Activated naive CD4-positive, alpha-beta T cell treated with anti-CD3 and anti-CD28 coated beads for 36 hours (primary cell): Measurements from ENCODE around the gene JAZF1. TPM values are rescaled to one million over a fixed set of nuclear protein-coding genes. Genes with fewer than 3 reads are reported as not detected.
A peak's percentile ranks its signal among the peaks of the same experiment; 100 is the strongest.

Source experiments
- CTCF ChIA-PET: fragments of 350-600 bp; sonication (Branson Sonifier 250); formaldehyde crosslinking; loops from one replicate; lab custom pipeline; 2021; ENCODE audit warnings: antibody characterized with exemption; lab: Charles Lee
- DNase-seq: peaks from one replicate; pipeline ENCODE4 v3.0.0-alpha.2; 2020
- H3K27ac Mint-ChIP-seq: one replicate; pipeline ENCODE4 v1.8.0; 2021; ENCODE audit warnings: mild to moderate bottlenecking, mixed read lengths
- H3K27me3 Mint-ChIP-seq: one replicate; pipeline ENCODE4 v1.8.0; 2021; ENCODE audit warnings: low read depth, mixed read lengths
- H3K36me3 Mint-ChIP-seq: one replicate; pipeline ENCODE4 v1.8.0; 2021; ENCODE audit warnings: low read depth, mixed read lengths
- H3K4me1 Mint-ChIP-seq: one replicate; pipeline ENCODE4 v1.8.0; 2021; ENCODE audit warnings: low read depth, mixed read lengths
- H3K4me3 Mint-ChIP-seq: one replicate; pipeline ENCODE4 v1.8.0; 2021; ENCODE audit warnings: mild to moderate bottlenecking, moderate library complexity, mixed read lengths
- H3K9me3 Mint-ChIP-seq: one replicate; pipeline ENCODE4 v1.8.0; 2021; ENCODE audit warnings: mixed read lengths
- intact Hi-C: fragments of 100-400 bp; cut with micrococcal nuclease; formaldehyde crosslinking; loops from one replicate; pipeline ENCODE4 v1.15.1; 2023
- total RNA-seq, 2 experiments: library from RNA; stranded (reverse); gene quantifications; one replicate each; pipeline ENCODE4 v1.2.3, GENCODE V29; 2021

The JAZF1 gene
- total RNA-seq, 2 experiments from 2014 or later: 3.4 to 4.7 TPM

DNA sequence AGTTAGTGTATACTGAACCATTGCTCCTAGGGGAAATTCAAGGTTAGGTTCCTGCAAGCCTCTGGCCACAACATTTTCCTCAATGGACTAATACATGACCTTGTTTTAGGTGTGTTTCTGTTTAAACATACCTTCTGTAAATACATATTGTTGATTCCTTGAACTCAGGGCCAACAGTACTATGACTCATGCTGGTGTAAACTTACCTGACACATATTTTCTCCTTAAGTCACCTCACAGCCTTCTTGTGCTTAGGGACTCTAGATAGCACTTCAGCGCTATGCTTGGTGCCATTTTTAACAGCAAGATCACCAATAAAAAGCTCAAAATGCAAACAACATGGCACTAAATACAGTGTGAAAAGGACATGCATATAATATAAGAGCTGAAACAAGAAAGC is 264.2 kb downstream of the JAZF1 start:
- no peak for DNase-seq
- Mint-ChIP-seq H3K27ac (no peak overlapping the region), H3K36me3 (no peaks in the 10 kb centered on the region), H3K4me1 (peaks cover 4% of the 10 kb centered on the region), H3K27me3 (no peaks in the 10 kb centered on the region), H3K4me3 (no peak overlapping the region), H3K9me3 (peaks cover 1% of the 10 kb centered on the region)
- intact Hi-C loops: no loop called here
- CTCF ChIA-PET: no interaction called here

DNA sequence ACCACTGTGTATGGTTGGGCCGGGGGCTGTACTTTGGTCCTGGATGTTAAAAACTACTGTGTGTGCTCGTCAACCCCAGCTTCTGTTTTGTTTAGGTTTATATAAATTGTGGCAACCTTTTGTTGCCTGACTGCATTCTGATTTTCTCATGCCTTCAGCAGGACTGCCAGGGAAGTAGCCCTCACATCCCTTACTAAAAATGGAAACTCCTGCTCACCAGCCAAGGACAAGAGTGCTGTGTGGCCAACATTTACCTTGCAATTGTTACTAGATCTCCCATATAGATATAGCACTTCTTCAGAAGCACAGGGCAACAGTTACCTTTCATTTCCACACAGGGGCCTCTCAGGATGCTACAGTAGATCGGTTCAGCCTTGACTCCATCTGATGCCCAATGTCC is 266.2 kb downstream of the JAZF1 start:
- Mint-ChIP-seq H3K27me3 (no peaks in the 10 kb centered on the region), H3K4me1 (no peaks in the 10 kb centered on the region), H3K36me3 (no peaks in the 10 kb centered on the region), H3K27ac (no peak overlapping the region), H3K4me3 (no peak overlapping the region), H3K9me3 (peaks cover 1% of the 10 kb centered on the region)
- CTCF ChIA-PET: no interaction called here
- DNase-seq: no peak
- intact Hi-C loops: no loop called here

DNA sequence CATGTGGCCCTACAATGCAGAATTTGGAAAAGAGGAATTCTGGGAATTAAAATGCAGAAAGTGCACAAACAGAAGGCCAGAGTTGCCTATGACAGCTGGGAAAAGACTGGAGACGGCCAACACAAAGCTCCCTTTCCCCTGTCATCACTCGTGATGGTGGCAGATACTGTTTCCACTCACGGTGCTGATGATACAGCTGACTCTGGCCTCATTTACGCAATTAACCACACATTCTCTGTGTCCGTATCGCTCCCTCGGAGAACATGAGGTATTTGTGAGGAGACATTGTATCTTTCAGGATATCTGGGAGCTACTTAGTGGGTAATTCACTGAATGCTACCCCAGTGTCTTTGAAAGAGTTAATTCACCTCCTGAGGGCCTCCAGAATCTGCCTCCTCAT is 267.8 kb downstream of the JAZF1 start:
- Mint-ChIP-seq H3K9me3 (peaks cover 1% of the 10 kb centered on the region), H3K27ac (no peak overlapping the region), H3K27me3 (no peaks in the 10 kb centered on the region), H3K4me1 (no peaks in the 10 kb centered on the region), H3K36me3 (no peaks in the 10 kb centered on the region), H3K4me3 (no peak overlapping the region)
- no peak for DNase-seq
- intact Hi-C loops: no loop called here
- CTCF ChIA-PET: no interaction called here

DNA sequence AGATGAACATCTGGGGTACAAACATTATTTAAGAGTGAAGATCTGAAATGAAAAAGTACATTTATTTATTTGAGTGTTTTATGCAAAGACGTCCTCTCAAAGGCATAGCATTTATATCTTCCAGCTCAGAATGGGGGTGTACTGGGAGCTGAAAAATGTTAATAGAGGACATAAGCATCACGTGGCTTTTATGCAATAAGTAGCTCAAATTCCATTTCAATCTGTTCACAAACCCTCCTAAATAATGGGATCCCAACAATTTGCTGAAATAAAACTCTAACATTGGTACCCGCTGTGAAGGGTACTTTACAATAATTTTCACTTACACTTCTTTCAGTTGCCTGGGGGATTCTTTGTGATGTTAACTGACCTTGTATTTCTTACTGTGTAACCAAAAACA is 268.7 kb downstream of the JAZF1 start:
- CTCF ChIA-PET: interaction anchor here (0.9 to 1.2 kb wide), 3 partner anchors 16 to 108 kb away, joined by 3 read pairs; no protein-coding TSS in a partner anchor
- H3K27me3 Mint-ChIP-seq: no peaks in the 10 kb centered on the region

DNA sequence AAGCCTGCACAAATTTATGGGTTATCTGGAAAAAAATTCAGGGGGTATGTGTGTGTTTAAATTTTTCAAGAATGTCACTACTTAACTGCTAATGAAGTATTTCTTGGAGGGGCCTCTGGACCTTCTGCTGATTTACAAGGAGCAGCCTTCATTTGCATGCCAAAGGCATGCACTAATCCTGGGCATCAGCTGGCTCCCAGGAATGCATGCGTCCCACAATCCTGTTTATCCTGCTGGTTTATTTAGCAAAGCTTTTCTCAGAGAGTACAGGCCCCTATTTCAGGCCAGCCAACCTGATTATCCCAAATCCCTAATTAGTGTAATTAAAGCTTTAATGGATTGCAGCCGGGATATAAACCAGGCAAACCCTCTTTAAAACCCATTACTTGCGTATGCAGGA is 270.3 kb downstream of the JAZF1 start:
- no peaks in the 10 kb centered on the region for H3K9me3 Mint-ChIP-seq
- CTCF ChIA-PET: no interaction called here
- intact Hi-C loops: no loop called here

More for the DNA sequence above, 268.7 kb downstream of the JAZF1 start:
- Mint-ChIP-seq H3K27ac (no peak overlapping the region), H3K36me3 (no peaks in the 10 kb centered on the region), H3K4me1 (no peaks in the 10 kb centered on the region), H3K4me3 (no peak overlapping the region), H3K9me3 (peaks cover 1% of the 10 kb centered on the region)
- no peak for DNase-seq
- intact Hi-C loops: no loop called here

DNA sequence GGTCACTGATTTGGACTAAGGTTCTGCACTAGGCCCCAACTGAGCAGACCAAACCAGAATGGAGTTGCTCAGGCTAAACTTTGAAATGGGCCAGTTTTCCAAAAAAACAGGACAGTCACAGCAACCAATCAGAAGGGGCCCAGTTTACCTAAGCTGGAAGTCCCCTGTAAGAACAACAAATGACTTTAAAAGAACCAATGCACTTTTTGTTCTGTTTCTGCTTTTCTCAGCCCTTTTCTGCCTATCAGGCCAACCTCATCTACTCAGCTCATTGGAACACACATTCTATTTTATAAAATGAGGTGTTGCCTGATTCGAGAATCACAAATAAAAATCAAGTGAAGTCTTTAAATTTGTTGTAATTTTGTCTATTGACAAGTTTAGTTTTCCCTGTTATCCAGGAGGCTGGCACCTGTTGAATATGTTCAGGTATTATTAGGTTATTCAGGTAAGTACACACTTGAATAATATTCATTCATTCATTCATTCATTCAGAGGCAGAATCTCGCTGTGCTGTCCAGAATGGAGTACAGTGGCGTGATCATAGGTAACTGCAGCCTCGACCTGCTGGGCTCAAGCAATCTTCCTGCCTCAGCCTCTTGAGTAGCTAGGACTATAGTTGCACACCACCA is 271.9 kb downstream of the JAZF1 start:
- Mint-ChIP-seq H3K27ac (no peak overlapping the region), H3K9me3 (no peaks in the 10 kb centered on the region), H3K4me1 (no peaks in the 10 kb centered on the region), H3K36me3 (no peaks in the 10 kb centered on the region), H3K27me3 (no peaks in the 10 kb centered on the region), H3K4me3 (no peak overlapping the region)
- CTCF ChIA-PET: no interaction called here
- no peak for DNase-seq
- intact Hi-C loops: no loop called here

More for the DNA sequence above, 270.3 kb downstream of the JAZF1 start:
- H3K36me3 Mint-ChIP-seq: no peaks in the 10 kb centered on the region
- no peak overlapping the region for H3K4me3 Mint-ChIP-seq
- DNase-seq: no peak
- H3K4me1 Mint-ChIP-seq: no peaks in the 10 kb centered on the region
- no peaks in the 10 kb centered on the region for H3K27me3 Mint-ChIP-seq
- H3K27ac Mint-ChIP-seq: no peak overlapping the region

DNA sequence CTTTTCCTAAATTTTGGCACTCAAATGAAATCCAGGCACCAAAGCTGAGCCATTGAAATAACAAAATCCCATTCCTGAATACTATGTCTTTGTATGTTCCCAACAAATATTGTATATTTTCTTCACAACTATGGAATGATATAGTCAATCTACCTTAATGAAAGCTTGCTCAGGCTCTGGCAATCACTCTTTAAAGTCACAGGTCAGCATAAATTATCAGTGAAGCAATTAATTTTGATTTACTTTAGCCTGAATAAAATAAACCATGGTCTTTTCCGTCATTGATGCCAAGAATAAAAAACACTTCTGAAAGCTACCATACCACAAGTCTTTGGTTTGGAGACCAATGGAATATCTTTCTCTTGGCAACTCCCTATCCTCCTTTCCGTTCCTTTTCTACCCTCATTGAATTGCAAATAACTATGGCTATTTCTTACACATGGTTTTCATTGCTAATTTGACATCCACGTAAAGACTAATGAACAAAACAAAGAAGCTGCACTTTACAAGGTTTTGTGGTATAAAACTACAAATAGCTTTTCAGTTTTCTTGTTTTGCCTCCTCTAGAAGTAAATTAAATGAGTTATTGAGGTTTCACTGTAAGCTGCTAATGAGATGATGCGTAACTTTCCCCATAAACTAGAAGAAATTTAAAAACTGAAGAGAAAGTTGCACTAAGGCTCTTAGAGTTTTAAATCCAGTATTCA is 274.1 kb downstream of the JAZF1 start:
- Mint-ChIP-seq H3K9me3 (no peaks in the 10 kb centered on the region), H3K27ac (no peak overlapping the region), H3K27me3 (no peaks in the 10 kb centered on the region), H3K4me1 (peaks cover 2% of the 10 kb centered on the region), H3K36me3 (no peaks in the 10 kb centered on the region), H3K4me3 (no peak overlapping the region)
- no peak for DNase-seq
- intact Hi-C loops: no loop called here
- CTCF ChIA-PET: interaction anchor here (0.9 to 1.1 kb wide), 3 partner anchors 12 to 710 kb away, joined by 3 read pairs; no protein-coding TSS in a partner anchor

DNA sequence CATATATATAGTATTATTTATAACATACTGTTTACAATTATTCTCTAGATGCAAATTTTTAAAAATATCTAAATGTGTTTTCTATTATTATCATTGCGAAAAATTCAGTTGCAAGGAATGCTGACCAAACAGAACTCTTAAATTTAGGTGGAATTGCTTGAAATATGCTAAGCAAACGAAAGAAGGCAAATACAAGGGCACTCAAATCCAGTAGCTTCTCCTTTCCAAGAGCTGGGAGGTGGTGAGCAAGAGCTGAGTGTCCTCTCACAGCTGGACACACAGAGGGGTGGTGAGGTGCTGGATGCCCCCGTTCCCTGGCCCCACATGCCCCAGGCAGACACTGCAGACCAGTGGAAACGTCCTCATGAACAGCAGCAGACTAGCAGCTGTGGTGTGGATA is 274.6 kb downstream of the JAZF1 start:
- H3K4me1 Mint-ChIP-seq: peaks cover 8% of the 10 kb centered on the region
- DNase-seq: no peak
- no peaks in the 10 kb centered on the region for H3K36me3 Mint-ChIP-seq
- H3K27ac Mint-ChIP-seq: no peak overlapping the region
- intact Hi-C loops: no loop called here
- no peak overlapping the region for H3K4me3 Mint-ChIP-seq
- CTCF ChIA-PET: interaction anchor here (0.9 to 1.1 kb wide), 2 partner anchors 13 to 710 kb away, joined by 3 read pairs; no protein-coding TSS in a partner anchor
- H3K9me3 Mint-ChIP-seq: no peaks in the 10 kb centered on the region
- no peaks in the 10 kb centered on the region for H3K27me3 Mint-ChIP-seq

DNA sequence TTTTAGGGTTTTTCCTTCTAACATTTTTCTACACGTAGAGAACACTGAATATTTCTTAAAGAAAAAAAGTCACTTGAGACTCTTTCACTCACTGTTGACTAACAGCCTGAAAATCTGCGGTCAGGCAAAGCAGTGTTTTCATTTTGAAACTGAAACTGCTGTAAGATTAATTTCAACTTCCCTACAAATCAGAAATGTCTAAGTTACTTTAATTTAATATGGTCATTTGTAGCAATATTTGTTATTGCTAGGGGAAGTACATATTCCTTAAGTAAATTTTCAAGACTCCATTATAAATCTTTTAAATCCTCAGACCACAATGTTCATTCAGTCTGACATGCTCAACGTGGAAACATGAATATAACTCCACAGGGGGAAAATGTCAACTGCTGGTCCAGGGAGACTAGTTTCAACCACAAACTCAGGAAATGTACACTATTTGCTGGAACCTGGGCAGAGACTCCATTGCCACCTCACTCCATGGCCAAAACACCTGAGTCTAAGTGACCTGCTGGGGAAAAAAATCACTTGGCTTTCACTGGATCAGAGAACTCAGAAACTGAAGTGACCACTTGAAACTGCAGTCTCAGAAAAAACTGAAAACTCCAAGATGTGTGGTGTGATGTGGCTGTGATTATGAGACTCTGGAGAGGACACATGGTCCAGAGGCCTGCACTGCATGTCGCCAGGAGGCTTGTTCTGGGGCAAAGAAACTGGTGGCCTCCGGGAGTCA is 279.4 kb downstream of the JAZF1 start:
- no peak overlapping the region for H3K27ac Mint-ChIP-seq
- no peaks in the 10 kb centered on the region for H3K9me3 Mint-ChIP-seq
- no peaks in the 10 kb centered on the region for H3K27me3 Mint-ChIP-seq
- DNase-seq: peak; percentile 51
- peaks cover 30% of the 10 kb centered on the region for H3K4me1 Mint-ChIP-seq
- CTCF ChIA-PET: no interaction called here
- no peak overlapping the region for H3K4me3 Mint-ChIP-seq
- intact Hi-C loops: loop anchor here (1.0 to 2.0 kb wide), 5 partner anchors 20 to 254 kb away; no protein-coding TSS in a partner anchor
- H3K36me3 Mint-ChIP-seq: no peaks in the 10 kb centered on the region

DNA sequence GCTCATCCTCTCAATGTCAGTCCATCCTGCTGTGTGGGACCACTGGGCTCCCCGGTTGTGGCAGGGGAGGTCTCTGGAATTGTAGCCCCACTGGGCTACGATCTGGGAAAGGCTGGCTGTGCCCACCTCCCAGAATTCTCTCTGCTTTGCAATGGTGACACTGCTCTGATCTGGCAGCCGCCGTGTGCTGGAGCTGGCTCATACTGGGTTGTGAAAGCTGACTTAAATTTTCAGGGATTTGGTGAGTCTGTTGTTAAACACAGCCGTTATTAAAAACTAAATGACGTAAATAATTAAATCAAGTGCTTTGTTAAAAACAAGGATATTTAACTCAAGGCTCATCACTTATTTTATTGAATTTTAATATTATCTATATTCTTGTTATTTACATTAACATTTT is 280.6 kb downstream of the JAZF1 start:
- Mint-ChIP-seq H3K4me3 (no peak overlapping the region), H3K27me3 (no peaks in the 10 kb centered on the region), H3K9me3 (no peaks in the 10 kb centered on the region), H3K4me1 (peaks cover 35% of the 10 kb centered on the region), H3K27ac (no peak overlapping the region), H3K36me3 (no peaks in the 10 kb centered on the region)
- intact Hi-C loops: loop anchor here (2.0 kb wide), 1 partner anchor 117 kb away; no protein-coding TSS in a partner anchor
- CTCF ChIA-PET: no interaction called here
- DNase-seq: no peak

DNA sequence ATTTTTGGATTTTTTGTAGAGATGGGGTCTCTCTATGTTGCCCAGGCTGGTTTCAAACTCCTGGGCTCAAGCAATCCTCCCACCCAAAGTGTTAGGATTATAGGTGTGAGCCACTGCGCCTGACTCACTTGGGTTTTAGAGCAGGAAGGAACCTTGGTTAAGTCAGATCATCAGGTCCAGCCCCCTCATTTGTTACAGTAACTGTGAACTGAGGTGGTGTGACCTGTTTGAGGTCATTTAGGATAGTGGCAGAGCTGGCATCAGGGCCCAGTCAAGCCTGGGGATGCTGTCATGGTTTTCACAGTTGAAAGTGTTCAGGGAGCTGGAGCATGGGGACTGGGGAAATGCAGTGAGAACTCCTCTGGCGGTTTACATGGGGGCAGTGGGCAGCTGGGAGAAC is 281.0 kb downstream of the JAZF1 start:
- CTCF ChIA-PET: no interaction called here
- H3K27ac Mint-ChIP-seq: no peak overlapping the region
- H3K36me3 Mint-ChIP-seq: no peaks in the 10 kb centered on the region
- H3K9me3 Mint-ChIP-seq: no peaks in the 10 kb centered on the region
- H3K27me3 Mint-ChIP-seq: no peaks in the 10 kb centered on the region
- DNase-seq: peak; percentile 48
- peaks cover 35% of the 10 kb centered on the region for H3K4me1 Mint-ChIP-seq
- no peak overlapping the region for H3K4me3 Mint-ChIP-seq
- intact Hi-C loops: no loop called here

DNA sequence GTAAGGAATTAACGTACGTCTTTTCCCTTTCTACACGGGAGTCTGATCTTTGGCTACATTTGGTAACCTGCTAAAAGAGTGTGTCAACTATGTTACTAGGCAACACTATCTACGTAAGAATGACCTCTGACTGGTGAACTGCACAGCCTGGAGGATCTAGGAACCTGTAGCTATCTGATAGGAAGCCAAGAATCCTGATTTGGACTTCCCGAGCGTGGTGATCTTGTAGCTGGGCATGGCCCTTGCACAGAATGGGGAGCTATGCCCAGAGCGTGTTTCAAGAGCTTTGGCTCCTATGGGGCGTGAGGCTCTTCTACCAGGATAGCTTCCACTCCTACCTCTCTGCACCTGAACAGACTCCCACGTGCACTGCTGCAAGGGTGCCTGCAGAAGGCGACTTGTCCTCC is 283.2 kb downstream of the JAZF1 start:
- Mint-ChIP-seq H3K27me3 (no peaks in the 10 kb centered on the region), H3K36me3 (peaks cover 6% of the 10 kb centered on the region), H3K27ac (no peak overlapping the region), H3K9me3 (no peaks in the 10 kb centered on the region), H3K4me1 (peaks cover 35% of the 10 kb centered on the region), H3K4me3 (no peak overlapping the region)
- CTCF ChIA-PET: no interaction called here
- intact Hi-C loops: no loop called here
- no peak for DNase-seq
